Kidney capillary endothelial cell (primary cell): Measurements from ENCODE around the gene PRAMEF13.
"Not testable (repeated sequence)": the region's sequence is repeated elsewhere in the genome, so short reads cannot be mapped to it uniquely, and the experiment has no call there.

Experiments used
- DNase-seq: peaks from one replicate; pipeline ENCODE4 v3.0.0-alpha.2; 2018; ENCODE audit warnings: low spot score

The PRAMEF13 gene

GRCh38 chr1:13201309-13201708, at the start of gene PRAMEF13:
Gene PRAMEF13, minus strand, starts transcription at chr1:13201409. Its CDS starts 1,820 bp downstream, at chr1:13199589.
- not testable (repeated sequence) for DNase-seq

- DNase-seq, result not testable (repeated sequence)
These were observed 45.9 kb upstream of the PRAMEF13 start for GRCh38 chr1:13247122-13247521.

- DNase-seq, result not testable (repeated sequence)
These were observed 45.3 kb upstream of the PRAMEF13 start for GRCh38 chr1:13246554-13246871.

- not testable (repeated sequence) for DNase-seq
These were observed 44.8 kb upstream of the PRAMEF13 start for GRCh38 chr1:13245841-13246553.

- DNase-seq, result not testable (repeated sequence)
These were observed 42.5 kb upstream of the PRAMEF13 start for GRCh38 chr1:13243536-13244263.

GRCh38 chr1:13239633-13240032, 38.4 kb upstream of the PRAMEF13 start:
- DNase-seq, result not testable (repeated sequence)

- not testable (repeated sequence) for DNase-seq
These were observed 36.4 kb upstream of the PRAMEF13 start for GRCh38 chr1:13237572-13237971.

GRCh38 chr1:13234057-13234456, 32.8 kb upstream of the PRAMEF13 start:
- DNase-seq, result not testable (repeated sequence)

- not testable (repeated sequence) for DNase-seq
These were observed 30.8 kb upstream of the PRAMEF13 start for GRCh38 chr1:13232056-13232455.

- DNase-seq, result not testable (repeated sequence)
These were observed 30.0 kb upstream of the PRAMEF13 start for GRCh38 chr1:13231061-13231750.

GRCh38 chr1:13230601-13231000, 29.4 kb upstream of the PRAMEF13 start:
- not testable (repeated sequence) for DNase-seq

- not testable (repeated sequence) for DNase-seq
These were observed 28.9 kb upstream of the PRAMEF13 start for GRCh38 chr1:13230096-13230495.

GRCh38 chr1:13228343-13228781, 27.2 kb upstream of the PRAMEF13 start:
- DNase-seq, result no peak

GRCh38 chr1:13227271-13228055, 26.3 kb upstream of the PRAMEF13 start:
- DNase-seq, result not testable (repeated sequence)

- DNase-seq, result not testable (repeated sequence)
These were observed 24.5 kb upstream of the PRAMEF13 start, which contains the start of gene PRAMEF18 for GRCh38 chr1:13225675-13226204. Gene PRAMEF18, minus strand, starts transcription at chr1:13226154. Its CDS starts 48 bp downstream, at chr1:13226106.

- no peak for DNase-seq
These were observed 23.4 kb upstream of the PRAMEF13 start for GRCh38 chr1:13224480-13225060.

GRCh38 chr1:13222788-13223187, 21.6 kb upstream of the PRAMEF13 start:
- not testable (repeated sequence) for DNase-seq

GRCh38 chr1:13219203-13219602, 18.0 kb upstream of the PRAMEF13 start:
- DNase-seq, result not testable (repeated sequence)

- DNase-seq, result not testable (repeated sequence)
These were observed 15.4 kb upstream of the PRAMEF13 start for GRCh38 chr1:13216619-13217018.

GRCh38 chr1:13208712-13209111, 7.5 kb upstream of the PRAMEF13 start:
- DNase-seq, result not testable (repeated sequence)

GRCh38 chr1:13171548-13171947, 29.7 kb downstream of the PRAMEF13 start, which contains the start of gene PRAMEF9:
Gene PRAMEF9, plus strand, starts transcription at chr1:13171848. Its CDS starts 3,433 bp downstream, at chr1:13175281.
- not testable (repeated sequence) for DNase-seq
